ENCODE data around the gene OCSTAMP. TPM values are rescaled to one million over a fixed set of nuclear protein-coding genes. Genes with fewer than 3 reads are reported as not detected.
A peak's percentile ranks its signal among the peaks of the same experiment; 100 is the strongest.

The OCSTAMP gene
- total RNA-seq, 2 donors from 2014 or later = not detected

DNA sequence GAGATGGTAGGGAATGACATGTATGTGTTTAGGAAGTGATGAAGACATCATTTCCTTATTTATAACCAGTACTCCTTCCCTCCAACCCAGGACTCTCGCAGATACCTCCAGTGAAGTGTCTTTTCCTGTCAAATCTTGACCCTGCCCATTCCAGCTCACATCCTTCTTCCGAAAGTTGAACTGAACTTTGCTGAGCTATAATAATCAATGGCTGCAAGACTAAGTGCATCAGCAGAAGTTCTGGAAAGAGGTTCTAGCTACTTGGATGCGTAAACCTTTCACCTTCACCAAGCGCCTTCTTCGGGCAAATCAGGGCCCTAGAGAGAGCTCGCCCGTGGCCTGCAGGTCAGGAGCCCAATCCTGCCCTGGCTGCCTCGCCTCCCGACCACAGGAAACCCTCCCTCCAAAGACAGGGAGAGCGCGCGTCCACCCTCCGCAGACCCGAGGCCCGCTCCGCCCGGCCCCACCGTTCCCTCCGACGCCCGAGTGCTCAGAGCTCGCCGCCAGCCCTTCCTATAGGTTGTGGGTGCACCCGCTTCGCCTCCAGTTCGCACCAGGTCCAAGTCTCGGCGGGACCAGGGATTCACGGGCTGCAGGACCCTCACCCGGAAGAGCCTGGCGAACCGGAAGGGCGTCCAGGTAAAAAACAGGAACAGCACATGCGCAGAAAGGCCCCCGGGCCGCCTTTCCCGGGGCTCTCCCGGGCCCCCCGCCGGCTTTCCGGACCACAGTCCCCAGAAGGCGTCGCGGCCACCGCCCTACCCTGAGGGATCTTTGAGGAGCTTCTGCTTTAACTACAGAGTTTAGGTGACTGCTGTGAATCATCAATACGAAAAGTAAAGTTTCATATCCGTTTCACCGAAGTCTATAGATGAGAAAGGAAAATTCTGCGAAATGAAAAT, 37.3 kb downstream of the OCSTAMP start, which contains the start of gene ZNF334:
ZNF334 (minus strand) TSS at position 617 of the 902 bp plus-strand sequence. CDS start 1,457 bp downstream, outside the sequence.
- Histone ChIP-seq H3K9me3 (no peaks in the 10 kb centered on the region), H3K27ac (peak within 1 kb of the TSS in 3 of 4 donors; percentile 51 to 75 (median 67)), H3K27me3 (no peaks in the 10 kb centered on the region), H3K36me3 (replicated peaks in 1 of 2; ENCODE audit: insufficient read depth in 1 of 2, low read depth in 2 of 2) (no peaks in the 10 kb centered on the region), H3K4me3 (peak within 1 kb of the TSS; percentile 61 to 68), H3K4me1 (no peaks in the 10 kb centered on the region)
- WGBS, 2 donors = 3% methylated on average over 38 to 40 of the region's 49 CpGs
- peak; percentile 75 to 84 (median 78) for DNase-seq
- ATAC-seq = peak; percentile 91
- TF ChIP-seq POLR2A (IDR thresholded peaks at IDR 0.05) = peak; percentile 14 to 71 (median 66)
- TF ChIP-seq CTCF (IDR thresholded peaks at IDR 0.05) = no peak
- intact Hi-C loops (cut with DNase I) = no loop called here

DNA sequence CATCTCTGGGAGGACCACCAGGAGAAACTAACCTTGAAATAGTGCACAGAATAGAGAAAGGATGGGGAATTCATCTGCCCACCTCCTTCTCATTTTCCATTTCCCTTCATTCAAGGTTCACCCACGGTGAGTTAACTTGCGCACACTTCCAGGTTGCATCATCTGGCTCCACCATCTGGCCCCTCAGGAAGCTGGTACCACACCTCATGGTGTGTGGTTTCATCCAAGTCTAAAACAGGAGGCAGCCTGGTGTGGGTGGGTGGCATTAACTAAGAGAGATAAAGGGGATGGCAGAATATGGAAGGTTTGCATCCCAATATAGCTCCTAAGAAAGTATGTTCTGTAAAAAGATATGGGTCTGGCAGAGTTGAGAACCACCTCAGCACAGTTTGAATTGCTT, 40.9 kb downstream of the OCSTAMP start:
- Histone ChIP-seq H3K27me3 (no peaks in the 10 kb centered on the region), H3K36me3 (replicated peaks in 1 of 2; ENCODE audit: insufficient read depth in 1 of 2, low read depth in 2 of 2) (no peaks in the 10 kb centered on the region), H3K27ac (no peak overlapping the region), H3K4me3 (no peak overlapping the region), H3K4me1 (no peaks in the 10 kb centered on the region), H3K9me3 (no peaks in the 10 kb centered on the region)
- DNase-seq (no peak), ATAC-seq (no peak)
- WGBS, 2 donors = 72 to 88% methylated on average over 2 of the region's 2 CpGs
- no peak for TF ChIP-seq CTCF (IDR thresholded peaks at IDR 0.05)
- no peak for TF ChIP-seq POLR2A (IDR thresholded peaks at IDR 0.05)
- intact Hi-C loops (cut with DNase I) = no loop called here

DNA sequence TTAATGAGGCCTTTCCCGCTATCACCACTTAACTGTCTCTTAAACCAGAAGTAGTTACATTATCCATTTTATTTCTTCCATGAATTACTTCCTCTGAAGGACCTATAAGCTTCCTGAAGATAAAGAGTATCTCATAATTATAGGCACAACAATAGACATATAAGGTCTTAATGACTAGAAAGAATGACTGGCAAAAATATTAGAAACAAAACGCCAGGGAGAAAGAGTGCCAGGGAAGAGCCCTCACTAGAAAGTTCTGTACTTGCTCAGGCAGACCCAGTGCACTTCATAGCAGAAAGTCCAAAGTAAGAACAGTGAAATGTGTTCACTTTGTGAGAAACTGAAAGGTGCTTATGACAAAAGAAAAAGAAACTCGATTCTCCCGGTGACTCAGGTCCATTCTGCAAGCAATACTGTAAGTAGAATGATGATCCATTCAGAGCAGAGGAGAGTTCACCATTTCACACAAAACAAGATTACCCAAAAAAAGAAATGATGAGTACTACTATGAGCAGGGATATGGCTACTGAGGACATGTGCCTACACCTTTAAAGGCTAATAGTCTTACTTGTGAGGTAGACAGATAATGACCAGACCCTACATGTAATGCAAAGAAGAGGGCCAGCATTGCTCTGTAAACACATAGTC, 42.6 kb downstream of the OCSTAMP start:
- Histone ChIP-seq H3K27me3 (no peaks in the 10 kb centered on the region), H3K4me3 (no peak overlapping the region), H3K27ac (no peak overlapping the region), H3K4me1 (no peaks in the 10 kb centered on the region), H3K9me3 (peaks cover 0 to 7% (median 0%) of the 10 kb centered on the region in 3 donors), H3K36me3 (replicated peaks in 1 of 2; ENCODE audit: insufficient read depth in 1 of 2, low read depth in 2 of 2) (no peaks in the 10 kb centered on the region)
- TF ChIP-seq POLR2A (IDR thresholded peaks at IDR 0.05) (no peak), CTCF (IDR thresholded peaks at IDR 0.05) (no peak)
- DNase-seq (no peak), ATAC-seq (no peak)
- WGBS, 2 donors = 80 to 84% methylated on average over 4 of the region's 4 CpGs
- intact Hi-C loops (cut with DNase I) = no loop called here

GRCh38 chr20:46505506-46505905, 44.9 kb downstream of the OCSTAMP start:
- intact Hi-C loops (cut with DNase I) = no loop called here
- ATAC-seq = no peak

More at GRCh38 chr20:46505506-46505905, 44.9 kb downstream of the OCSTAMP start:
- DNase-seq = no peak
- Histone ChIP-seq H3K27me3 (no peaks in the 10 kb centered on the region), H3K36me3 (replicated peaks in 1 of 2; ENCODE audit: insufficient read depth in 1 of 2, low read depth in 2 of 2) (no peaks in the 10 kb centered on the region), H3K4me1 (no peaks in the 10 kb centered on the region), H3K27ac (no peak overlapping the region), H3K4me3 (no peak overlapping the region), H3K9me3 (peaks cover 0 to 28% (median 0%) of the 10 kb centered on the region in 3 donors)
- 93 to 100% methylated on average over 3 of the region's 3 CpGs for WGBS, 2 donors
- TF ChIP-seq POLR2A (IDR thresholded peaks at IDR 0.05) (no peak), CTCF (IDR thresholded peaks at IDR 0.05) (no peak)

Data from body of pancreas (tissue), 4 donors.